GM12801 (cell line): ENCODE results near the gene TEX19.

Experiments used
- CTCF ChIP-seq: IDR thresholded peaks from one replicate; pipeline ENCODE4 v1.5.1; 2011; ENCODE audit warnings: control low read depth; ENCODE audit not compliant: insufficient read length; ENCODE audit errors: extremely low read depth

Gene TEX19

GRCh38 chr17:82329683-82330321 lies 29.2 kb upstream of the TEX19 start:
- no peak for TF ChIP-seq CTCF

DNA sequence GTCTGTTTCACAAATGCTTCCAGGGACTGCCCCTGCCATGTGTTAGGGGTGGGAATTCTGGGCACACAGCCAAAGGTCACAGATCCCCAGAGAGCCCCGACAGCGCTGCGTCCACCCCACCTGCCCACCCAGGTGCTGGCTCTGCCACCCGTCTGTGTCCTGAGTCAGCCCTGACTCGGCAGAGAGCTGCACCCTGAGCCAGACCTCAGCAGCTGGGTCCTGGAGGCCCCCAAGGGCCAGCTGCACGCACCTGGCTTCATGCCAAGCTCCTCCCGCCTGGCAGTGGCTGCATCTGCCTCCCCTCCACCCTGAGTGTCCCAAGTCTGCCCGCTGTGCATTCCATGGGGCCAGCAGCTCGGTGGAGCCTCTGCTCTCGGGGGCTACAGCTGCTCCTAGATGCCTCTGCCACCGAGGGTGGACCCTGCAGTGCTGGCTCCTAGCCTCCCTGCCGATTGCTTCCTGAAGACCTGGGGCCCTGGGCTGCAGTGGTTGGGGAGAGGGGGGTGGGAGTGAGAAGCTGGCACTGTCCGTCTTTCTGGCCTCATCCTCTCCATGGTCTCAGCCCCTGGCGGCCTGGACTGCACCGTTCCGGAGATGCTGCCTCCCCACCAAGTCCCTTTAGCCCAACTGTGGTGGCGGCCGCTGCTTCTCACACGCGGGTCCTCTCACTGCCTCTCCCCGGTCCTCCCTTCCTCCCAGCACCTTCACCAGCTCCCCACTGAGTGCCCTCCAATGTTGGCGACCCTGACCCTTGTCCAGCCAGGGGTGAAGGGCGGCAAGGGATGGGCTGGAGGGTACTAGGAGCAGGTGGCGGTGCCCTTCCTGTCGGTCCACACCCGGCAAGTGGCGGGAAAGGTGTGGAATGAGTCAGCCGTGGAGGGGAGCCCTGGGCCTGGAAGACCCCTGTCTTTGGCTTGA lies 28.5 kb upstream of the TEX19 start:
- TF ChIP-seq CTCF = no peak

GRCh38 chr17:82331345-82331939 lies 27.6 kb upstream of the TEX19 start:
- TF ChIP-seq CTCF = no peak

- TF ChIP-seq CTCF = no peak
Measured at GRCh38 chr17:82332669-82333278, 26.3 kb upstream of the TEX19 start.

- no peak for TF ChIP-seq CTCF
Measured at GRCh38 chr17:82333279-82334171, 25.5 kb upstream of the TEX19 start, which contains the start of gene SECTM1. TSS of gene SECTM1 (minus strand) at chr17:82333766. CDS start at chr17:82327240, 6,526 bp downstream.

GRCh38 chr17:82334204-82334621 lies 24.8 kb upstream of the TEX19 start:
- TF ChIP-seq CTCF = no peak
